HG03457 (cell line): Measurements from ENCODE around the gene RTN4IP1.
A peak's percentile ranks its signal among the peaks of the same experiment; 100 is the strongest.
"Not testable (repeated sequence)": the region's sequence is repeated elsewhere in the genome, so short reads cannot be mapped to it uniquely, and the experiment has no call there.

Experiments
- ATAC-seq: cut with Tn5 transposase; IDR thresholded peaks from one replicate; pipeline ENCODE4 v1.9.1; 2021; ENCODE audit warnings: moderate number of reproducible peaks; ENCODE audit not compliant: unreplicated experiment

The RTN4IP1 gene

GRCh38 chr6:106628658-106629102, 618 bp downstream of the RTN4IP1 start:
- no peak for ATAC-seq

- ATAC-seq, result not testable (repeated sequence)
Measured at GRCh38 chr6:106627760-106628159, 1.5 kb downstream of the RTN4IP1 start.

- no peak for ATAC-seq
Measured at GRCh38 chr6:106626485-106626884, 2.8 kb downstream of the RTN4IP1 start.

GRCh38 chr6:106623039-106623438, 6.3 kb downstream of the RTN4IP1 start:
- no peak for ATAC-seq

- ATAC-seq, result no peak
Measured at GRCh38 chr6:106622412-106622811, 6.9 kb downstream of the RTN4IP1 start.

- ATAC-seq, result no peak
Measured at GRCh38 chr6:106620931-106621672, 8.2 kb downstream of the RTN4IP1 start.

- ATAC-seq, result no peak
Measured at GRCh38 chr6:106619223-106619622, 10.1 kb downstream of the RTN4IP1 start.

GRCh38 chr6:106618324-106618723, 11.0 kb downstream of the RTN4IP1 start:
- ATAC-seq, result no peak

- no peak for ATAC-seq
Measured at GRCh38 chr6:106617857-106618256, 11.4 kb downstream of the RTN4IP1 start.

GRCh38 chr6:106617302-106617701, 12.0 kb downstream of the RTN4IP1 start:
- ATAC-seq, result peak; percentile 64

GRCh38 chr6:106614592-106615257, 14.6 kb downstream of the RTN4IP1 start:
- no peak for ATAC-seq

- ATAC-seq, result no peak
Measured at GRCh38 chr6:106614166-106614565, 15.1 kb downstream of the RTN4IP1 start.

- no peak for ATAC-seq
Measured at GRCh38 chr6:106613590-106613989, 15.7 kb downstream of the RTN4IP1 start.

- no peak for ATAC-seq
Measured at GRCh38 chr6:106612671-106613416, 16.5 kb downstream of the RTN4IP1 start.

GRCh38 chr6:106611030-106611429, 18.3 kb downstream of the RTN4IP1 start:
- ATAC-seq, result no peak

- ATAC-seq, result no peak
Measured at GRCh38 chr6:106609699-106610098, 19.6 kb downstream of the RTN4IP1 start.

GRCh38 chr6:106608080-106608668, 21.1 kb downstream of the RTN4IP1 start:
- ATAC-seq, result no peak

- ATAC-seq, result no peak
Measured at GRCh38 chr6:106600329-106600728, 29.0 kb downstream of the RTN4IP1 start.

- ATAC-seq, result no peak
Measured at GRCh38 chr6:106599440-106599839, 29.9 kb downstream of the RTN4IP1 start.

GRCh38 chr6:106591111-106591825, 38.0 kb downstream of the RTN4IP1 start:
- no peak for ATAC-seq

- ATAC-seq, result not testable (repeated sequence)
Measured at GRCh38 chr6:106588937-106589336, 40.4 kb downstream of the RTN4IP1 start.
